MM.1S (cell line): ENCODE results near the gene MND1.

Experiments used
- DNase-seq: peaks from one replicate; pipeline ENCODE4 v3.0.0-alpha.2; 2015
- H2AFZ ChIP-seq: fragments of 300-600 bp; sonication (generic); 2 replicates; pipeline ENCODE4 v1.6.0; 2016; ENCODE audit warnings: antibody characterized with exemption, low read length
- H3F3A ChIP-seq: fragments of 300-600 bp; sonication (generic); 2 replicates; pipeline ENCODE4 v1.6.1; 2016; ENCODE audit warnings: mild to moderate bottlenecking, antibody characterized with exemption, low read length, moderate library complexity, mixed read lengths; ENCODE audit not compliant: insufficient read depth
- H3K27ac ChIP-seq: fragments of 300-600 bp; sonication (generic); 2 replicates; pipeline ENCODE4 v1.5.1; 2016; ENCODE audit warnings: mild to moderate bottlenecking, low read length
- H3K27me3 ChIP-seq: fragments of 300-600 bp; sonication (generic); replicated peaks from 2 replicates; pipeline ENCODE4 v1.6.0; 2016; ENCODE audit warnings: low read length; ENCODE audit not compliant: insufficient read depth
- H3K36me3 ChIP-seq: fragments of 300-600 bp; sonication (generic); replicated peaks from 2 replicates; pipeline ENCODE4 v1.6.1; 2016; ENCODE audit warnings: mild to moderate bottlenecking, low read length, mixed read lengths; ENCODE audit not compliant: insufficient read depth
- H3K4me1 ChIP-seq: fragments of 300-600 bp; sonication (generic); 2 replicates; pipeline ENCODE4 v1.6.1; 2016; ENCODE audit warnings: low read length, mixed read lengths
- H3K4me2 ChIP-seq: fragments of 300-600 bp; sonication (generic); 2 replicates; pipeline ENCODE4 v1.6.0; 2016; ENCODE audit warnings: low read depth, low read length
- H3K4me3 ChIP-seq: fragments of 300-600 bp; sonication (generic); 2 replicates; pipeline ENCODE4 v1.5.1; 2016; ENCODE audit warnings: low read length, mixed read lengths
- H3K79me2 ChIP-seq: fragments of 300-600 bp; sonication (generic); 2 replicates; pipeline ENCODE4 v1.6.1; 2016; ENCODE audit warnings: mixed run types, low read length, mixed read lengths
- H3K9ac ChIP-seq: fragments of 300-600 bp; sonication (generic); 2 replicates; pipeline ENCODE4 v1.6.1; 2016; ENCODE audit warnings: low read length, mixed read lengths
- H3K9me2 ChIP-seq: fragments of 300-600 bp; sonication (generic); replicated peaks from 2 replicates; pipeline ENCODE4 v1.6.1; 2016; ENCODE audit warnings: mild to moderate bottlenecking, low read length, mixed read lengths; ENCODE audit not compliant: insufficient read depth
- H3K9me3 ChIP-seq: fragments of 300-600 bp; sonication (generic); replicated peaks from 2 replicates; pipeline ENCODE4 v1.6.1; 2016; ENCODE audit warnings: mild to moderate bottlenecking, low read length, mixed read lengths; ENCODE audit not compliant: insufficient read depth
- H4K20me1 ChIP-seq: fragments of 300-600 bp; sonication (generic); 2 replicates; pipeline ENCODE4 v1.6.1; 2016; ENCODE audit warnings: mild to moderate bottlenecking, low read length, moderate library complexity, mixed read lengths; ENCODE audit not compliant: insufficient read depth
- CTCF ChIP-seq: fragments of 300-600 bp; sonication (generic); IDR thresholded peaks from 2 replicates; pipeline ENCODE4 v1.5.1; 2016; ENCODE audit warnings: antibody characterized with exemption, low read length, mixed read lengths
- EZH2 ChIP-seq: fragments of 300-600 bp; sonication (generic); optimal IDR thresholded peaks from 2 replicates; pipeline ENCODE3; 2017; ENCODE audit warnings: low read depth, mild to moderate bottlenecking, antibody characterized with exemption, low read length, mixed read lengths
- EZH2phosphoT487 ChIP-seq: fragments of 300-600 bp; sonication (generic); IDR thresholded peaks from 2 replicates; pipeline ENCODE4 v1.6.1; 2018; ENCODE audit warnings: antibody characterized with exemption, low read length

The MND1 gene

GRCh38 chr4:153374442-153374841 lies 30.0 kb downstream of the MND1 start:
- Histone ChIP-seq H3K27ac (no peak overlapping the region), H3K79me2 (no peaks in the 10 kb centered on the region), H3K9me3 (no peaks in the 10 kb centered on the region), H3K4me3 (no peak overlapping the region), H3K36me3 (no peaks in the 10 kb centered on the region), H3K9me2 (no peaks in the 10 kb centered on the region), H3K4me2 (no peak overlapping the region), H4K20me1 (no peaks in the 10 kb centered on the region), H3K4me1 (no peaks in the 10 kb centered on the region), H3K9ac (no peak overlapping the region), H2AFZ (no peak overlapping the region), H3F3A (no peaks in the 10 kb centered on the region), H3K27me3 (no peaks in the 10 kb centered on the region)
- TF ChIP-seq CTCF (no peak), EZH2phosphoT487 (no peak), EZH2 (no peak)
- DNase-seq: no peak

GRCh38 chr4:153375303-153375702 lies 30.8 kb downstream of the MND1 start:
- TF ChIP-seq EZH2 (no peak), EZH2phosphoT487 (no peak), CTCF (no peak)
- Histone ChIP-seq H3K9ac (no peak overlapping the region), H3F3A (no peaks in the 10 kb centered on the region), H3K27ac (no peak overlapping the region), H2AFZ (no peak overlapping the region), H3K9me3 (no peaks in the 10 kb centered on the region), H3K27me3 (no peaks in the 10 kb centered on the region), H3K9me2 (no peaks in the 10 kb centered on the region), H3K4me1 (no peaks in the 10 kb centered on the region), H4K20me1 (no peaks in the 10 kb centered on the region), H3K36me3 (no peaks in the 10 kb centered on the region), H3K4me3 (no peak overlapping the region), H3K4me2 (no peak overlapping the region), H3K79me2 (no peaks in the 10 kb centered on the region)
- DNase-seq: no peak

GRCh38 chr4:153383131-153383530 lies 38.6 kb downstream of the MND1 start:
- Histone ChIP-seq H3K36me3 (no peaks in the 10 kb centered on the region), H3K9me2 (no peaks in the 10 kb centered on the region), H3F3A (no peaks in the 10 kb centered on the region), H3K27ac (no peak overlapping the region), H3K4me2 (no peak overlapping the region), H4K20me1 (no peaks in the 10 kb centered on the region), H3K79me2 (no peaks in the 10 kb centered on the region), H3K4me1 (no peaks in the 10 kb centered on the region), H3K9ac (no peak overlapping the region), H2AFZ (no peak overlapping the region), H3K4me3 (no peak overlapping the region), H3K27me3 (no peaks in the 10 kb centered on the region), H3K9me3 (no peaks in the 10 kb centered on the region)
- TF ChIP-seq EZH2phosphoT487 (no peak), CTCF (no peak), EZH2 (no peak)
- DNase-seq: no peak
